ENCODE data around the gene PNP.
"Not testable (repeated sequence)": the region's sequence is repeated elsewhere in the genome, so short reads cannot be mapped to it uniquely, and the experiment has no call there.

The PNP gene

GRCh38 chr14:20493634-20494033 lies 24.4 kb downstream of the PNP start:
- DNase-seq: no peak

GRCh38 chr14:20494935-20495766 lies 25.9 kb downstream of the PNP start:
- no peak for DNase-seq

- no peak for DNase-seq
These were observed 29.4 kb downstream of the PNP start for GRCh38 chr14:20498622-20499021.

- no peak for DNase-seq
These were observed 29.9 kb downstream of the PNP start for GRCh38 chr14:20499108-20499507.

- DNase-seq: no peak
These were observed 30.7 kb downstream of the PNP start for GRCh38 chr14:20499881-20500280.

GRCh38 chr14:20501346-20501745 lies 32.1 kb downstream of the PNP start:
- DNase-seq: no peak

- no peak for DNase-seq
These were observed 34.7 kb downstream of the PNP start for GRCh38 chr14:20503898-20504297.

GRCh38 chr14:20506276-20506675 lies 37.1 kb downstream of the PNP start:
- DNase-seq: not testable (repeated sequence)

- not testable (repeated sequence) for DNase-seq
These were observed 37.5 kb downstream of the PNP start for GRCh38 chr14:20506752-20507151.

- not testable (repeated sequence) for DNase-seq
These were observed 38.3 kb downstream of the PNP start for GRCh38 chr14:20507537-20507936.

- DNase-seq: no peak
These were observed 39.2 kb downstream of the PNP start for GRCh38 chr14:20508367-20508766.

- DNase-seq: no peak
These were observed 43.1 kb downstream of the PNP start for GRCh38 chr14:20512177-20512905.

GRCh38 chr14:20515846-20516245 lies 46.6 kb downstream of the PNP start:
- DNase-seq: no peak

- no peak for DNase-seq
These were observed 47.7 kb downstream of the PNP start for GRCh38 chr14:20516921-20517320.

GRCh38 chr14:20522332-20522731 lies 53.1 kb downstream of the PNP start:
- DNase-seq: no peak

GRCh38 chr14:20524027-20524426 lies 54.8 kb downstream of the PNP start:
- DNase-seq: no peak

Data from SHP77 (cell line).